PC-9 (cell line): ENCODE results near the gene PPP1R16B. TPM values are rescaled to one million over a fixed set of nuclear protein-coding genes. Genes with fewer than 3 reads are reported as not detected.

ENCODE experiments used
- BruUV-seq: library from RNA; stranded (reverse); fragments of 400-500 nt; replicated peaks from 2 replicates; lab custom pipeline; 2021; lab: Mats Ljungman, UMichigan
- CTCF ChIA-PET: fragments of 300-600 bp; sonication (Branson Sonifier 250); formaldehyde crosslinking; loops from one replicate; lab custom pipeline; 2022; ENCODE audit warnings: antibody characterized with exemption; lab: Charles Lee
- POLR2A ChIA-PET: fragments of 300-600 bp; sonication (Branson Sonifier 250); formaldehyde crosslinking; loops from one replicate; lab custom pipeline; 2022; ENCODE audit warnings: antibody characterized with exemption; ENCODE audit not compliant: unreplicated experiment; lab: Charles Lee
- DNase-seq, 2 experiments: peaks; one replicate each; pipeline versions ENCODE4 v3.0.0 to v3.0.0-alpha.2; 2015 to 2022; ENCODE audit warnings: mixed read lengths in 1 of 2
- H2AFZ ChIP-seq: fragments of 200-600 bp; sonication (generic); 2 replicates; pipeline ENCODE4 v1.8.1; 2017; ENCODE audit warnings: antibody characterized with exemption
- H3F3A ChIP-seq: fragments of 200-600 bp; sonication (generic); 2 replicates; pipeline ENCODE4 v1.8.1; 2017; ENCODE audit warnings: antibody characterized with exemption, mild to moderate bottlenecking, low read depth; ENCODE audit not compliant: insufficient read depth
- H3K27ac ChIP-seq: fragments of 200-600 bp; sonication (generic); 2 replicates; pipeline ENCODE4 v1.6.1; 2016; ENCODE audit warnings: mixed run types
- H3K27me3 ChIP-seq: fragments of 200-600 bp; sonication (generic); 2 replicates; pipeline ENCODE4 v1.6.1; 2016; ENCODE audit warnings: low read depth, mixed run types; ENCODE audit not compliant: insufficient read depth
- H3K36me3 ChIP-seq: fragments of 200-600 bp; sonication (generic); 2 replicates; pipeline ENCODE4 v1.6.1; 2016; ENCODE audit warnings: low read depth, mixed run types
- H3K4me1 ChIP-seq: fragments of 200-600 bp; sonication (generic); replicated peaks from 2 replicates; pipeline ENCODE4 v1.6.1; 2016; ENCODE audit warnings: mixed run types; ENCODE audit not compliant: insufficient read depth
- H3K4me2 ChIP-seq: fragments of 200-600 bp; sonication (generic); 2 replicates; pipeline ENCODE4 v1.6.1; 2017; ENCODE audit warnings: mixed run types
- H3K4me3 ChIP-seq: fragments of 200-600 bp; sonication (generic); 2 replicates; pipeline ENCODE4 v1.6.1; 2016; ENCODE audit warnings: mixed run types
- H3K79me2 ChIP-seq: fragments of 200-600 bp; sonication (generic); 2 replicates; pipeline ENCODE4 v1.6.1; 2017; ENCODE audit warnings: low read depth, mixed run types
- H3K9me2 ChIP-seq: fragments of 200-600 bp; sonication (generic); 2 replicates; pipeline ENCODE4 v1.8.1; 2017; ENCODE audit warnings: mild to moderate bottlenecking; ENCODE audit not compliant: insufficient read depth
- H3K9me3 ChIP-seq: fragments of 200-600 bp; sonication (generic); 2 replicates; pipeline ENCODE4 v1.8.1; 2016; ENCODE audit warnings: low read depth; ENCODE audit not compliant: insufficient read depth
- H4K20me1 ChIP-seq: fragments of 200-600 bp; sonication (generic); 2 replicates; pipeline ENCODE4 v1.8.1; 2017; ENCODE audit not compliant: insufficient read depth
- EZH2 ChIP-seq: fragments of 200-600 bp; sonication (generic); IDR thresholded peaks from 2 replicates; pipeline ENCODE4 v1.8.0; 2017; ENCODE audit warnings: antibody characterized with exemption, low read depth
- intact Hi-C: fragments of 100-400 bp; cut with micrococcal nuclease; formaldehyde crosslinking; loops from one replicate; pipeline ENCODE4 v1.10.0; 2022; ENCODE audit not compliant: unreplicated experiment
- total RNA-seq: library from RNA; stranded (reverse); gene quantifications from 2 replicates; pipeline ENCODE4 v1.2.3, GENCODE V29; 2021
- TF ChIP-seq, protein P1 (sequence below): fragments of 200-600 bp; sonication (generic); conservative IDR thresholded peaks from 2 replicates; pipeline ENCODE4 v1.6.1; 2017; ENCODE audit warnings: mixed run types, antibody characterized with exemption, mild to moderate bottlenecking, moderate library complexity

PPP1R16B gene
- total RNA-seq, 1 experiment from 2014 or later = not detected

- H2AFZ ChIP-seq = no peak overlapping the region
- no peak overlapping the region for H3K4me2 ChIP-seq
- no peaks in the 10 kb centered on the region for H3K9me3 ChIP-seq
- TF ChIP-seq, protein P1, sequence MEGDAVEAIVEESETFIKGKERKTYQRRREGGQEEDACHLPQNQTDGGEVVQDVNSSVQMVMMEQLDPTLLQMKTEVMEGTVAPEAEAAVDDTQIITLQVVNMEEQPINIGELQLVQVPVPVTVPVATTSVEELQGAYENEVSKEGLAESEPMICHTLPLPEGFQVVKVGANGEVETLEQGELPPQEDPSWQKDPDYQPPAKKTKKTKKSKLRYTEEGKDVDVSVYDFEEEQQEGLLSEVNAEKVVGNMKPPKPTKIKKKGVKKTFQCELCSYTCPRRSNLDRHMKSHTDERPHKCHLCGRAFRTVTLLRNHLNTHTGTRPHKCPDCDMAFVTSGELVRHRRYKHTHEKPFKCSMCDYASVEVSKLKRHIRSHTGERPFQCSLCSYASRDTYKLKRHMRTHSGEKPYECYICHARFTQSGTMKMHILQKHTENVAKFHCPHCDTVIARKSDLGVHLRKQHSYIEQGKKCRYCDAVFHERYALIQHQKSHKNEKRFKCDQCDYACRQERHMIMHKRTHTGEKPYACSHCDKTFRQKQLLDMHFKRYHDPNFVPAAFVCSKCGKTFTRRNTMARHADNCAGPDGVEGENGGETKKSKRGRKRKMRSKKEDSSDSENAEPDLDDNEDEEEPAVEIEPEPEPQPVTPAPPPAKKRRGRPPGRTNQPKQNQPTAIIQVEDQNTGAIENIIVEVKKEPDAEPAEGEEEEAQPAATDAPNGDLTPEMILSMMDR = no peak
- no peak for TF ChIP-seq EZH2
- no peak overlapping the region for H3K27ac ChIP-seq
- no peaks in the 10 kb centered on the region for H3F3A ChIP-seq
- DNase-seq = peak in 1 of 2 experiments; percentile 32
- H3K4me1 ChIP-seq = 0 out of 2 replicates have a peak, but pooled peaks cover under 1% of the 10 kb centered on the region
- no peaks in the 10 kb centered on the region for H3K79me2 ChIP-seq
- H3K27me3 ChIP-seq = peaks cover 10% of the 10 kb centered on the region
- POLR2A ChIA-PET = no interaction called here
- no peaks in the 10 kb centered on the region for H4K20me1 ChIP-seq
- H3K36me3 ChIP-seq = no peaks in the 10 kb centered on the region
- no peak overlapping the region for H3K4me3 ChIP-seq
- CTCF ChIA-PET = no interaction called here
- BruUV-seq = no TSS peak
- no peaks in the 10 kb centered on the region for H3K9me2 ChIP-seq
- intact Hi-C loops = no loop called here
These were observed 77.1 kb downstream of the PPP1R16B start for GRCh38 chr20:38882600-38882999.

GRCh38 chr20:38883081-38883980, 77.8 kb downstream of the PPP1R16B start:
- no TSS peak for BruUV-seq
- TF ChIP-seq, protein P1 = no peak
- no peak for TF ChIP-seq EZH2
- intact Hi-C loops = no loop called here
- H2AFZ ChIP-seq = no peak overlapping the region
- no peaks in the 10 kb centered on the region for H3K9me3 ChIP-seq
- H3K4me1 ChIP-seq = no peaks in the 10 kb centered on the region
- H3F3A ChIP-seq = no peaks in the 10 kb centered on the region
- no peaks in the 10 kb centered on the region for H3K79me2 ChIP-seq
- ChIA-PET POLR2A (no interaction called here), CTCF (interaction anchor here (0.6 to 0.7 kb wide), 3 partner anchors 45 to 68 kb away, joined by 3 to 13 read pairs (median 5); no protein-coding TSS in a partner anchor)
- peak in 1 of 2 experiments; percentile 30 for DNase-seq
- peaks cover 10% of the 10 kb centered on the region for H3K27me3 ChIP-seq
- H4K20me1 ChIP-seq = no peaks in the 10 kb centered on the region
- no peak overlapping the region for H3K27ac ChIP-seq
- H3K4me3 ChIP-seq = no peak overlapping the region
- no peaks in the 10 kb centered on the region for H3K36me3 ChIP-seq
- no peaks in the 10 kb centered on the region for H3K9me2 ChIP-seq
- H3K4me2 ChIP-seq = no peak overlapping the region

- no peaks in the 10 kb centered on the region for H3K36me3 ChIP-seq
- TF ChIP-seq EZH2 = no peak
- TF ChIP-seq, protein P1 = no peak
- no TSS peak for BruUV-seq
- no peaks in the 10 kb centered on the region for H3F3A ChIP-seq
- H3K4me1 ChIP-seq = no peaks in the 10 kb centered on the region
- POLR2A ChIA-PET = no interaction called here
- CTCF ChIA-PET = interaction anchor here (0.6 to 0.7 kb wide), 2 partner anchors 23 to 58 kb away, joined by 3 to 4 read pairs; no protein-coding TSS in a partner anchor
- no peaks in the 10 kb centered on the region for H3K79me2 ChIP-seq
- H3K27me3 ChIP-seq = peaks cover 10% of the 10 kb centered on the region
- H3K4me2 ChIP-seq = no peak overlapping the region
- no peaks in the 10 kb centered on the region for H4K20me1 ChIP-seq
- DNase-seq = no peak
- no peaks in the 10 kb centered on the region for H3K9me2 ChIP-seq
- H3K9me3 ChIP-seq = no peaks in the 10 kb centered on the region
- no peak overlapping the region for H3K4me3 ChIP-seq
- intact Hi-C loops = no loop called here
- no peak overlapping the region for H2AFZ ChIP-seq
- no peak overlapping the region for H3K27ac ChIP-seq
These were observed 78.7 kb downstream of the PPP1R16B start for GRCh38 chr20:38883981-38884733.
